ENCODE data around the gene MYH3.

MYH3 gene

GRCh38 chr17:10589553-10590145 is 67.5 kb downstream of the MYH3 start:
- no peak for DNase-seq (ENCODE audit: low read depth)
- no peak overlapping the region for H3K4me3 ChIP-seq (ENCODE audit: low read depth, low read length)
- TF ChIP-seq CTCF (IDR thresholded peaks at IDR 0.05; ENCODE audit: control insufficient read depth, extremely low read depth, insufficient read depth) = no peak

GRCh38 chr17:10585529-10585928 is 71.6 kb downstream of the MYH3 start:
- no peak for TF ChIP-seq CTCF (IDR thresholded peaks at IDR 0.05; ENCODE audit: control insufficient read depth, extremely low read depth, insufficient read depth)
- no peak overlapping the region for H3K4me3 ChIP-seq (ENCODE audit: low read depth, low read length)
- no peak for DNase-seq (ENCODE audit: low read depth)

- DNase-seq (ENCODE audit: low read depth) = no peak
- no peak overlapping the region for H3K4me3 ChIP-seq (ENCODE audit: low read depth, low read length)
- no peak for TF ChIP-seq CTCF (IDR thresholded peaks at IDR 0.05; ENCODE audit: control insufficient read depth, extremely low read depth, insufficient read depth)
Measured at GRCh38 chr17:10583834-10584233, 73.3 kb downstream of the MYH3 start.

- no peak for TF ChIP-seq CTCF (IDR thresholded peaks at IDR 0.05; ENCODE audit: control insufficient read depth, extremely low read depth, insufficient read depth)
- H3K4me3 ChIP-seq (ENCODE audit: low read depth, low read length) = no peak overlapping the region
- DNase-seq (ENCODE audit: low read depth) = no peak
Measured at GRCh38 chr17:10579270-10579669, 77.8 kb downstream of the MYH3 start.
